ENCODE measurements around the gene ADGRB2. TPM values are rescaled to one million over a fixed set of nuclear protein-coding genes. Genes with fewer than 3 reads are reported as not detected.
"Not testable (repeated sequence)": the region's sequence is repeated elsewhere in the genome, so short reads cannot be mapped to it uniquely, and the experiment has no call there.

ADGRB2 gene
- total RNA-seq, 2 experiments from 2014 or later = 1.6 to 1.7 TPM

- intact Hi-C loops (cut with micrococcal nuclease) = loop anchor here (10.0 kb wide), 1 partner anchor 143 kb away; no protein-coding TSS in a partner anchor
- Mint-ChIP-seq H3K4me1 (ENCODE audit: low read depth) (peaks cover 28% of the 10 kb centered on the region), H3K36me3 (no peaks in the 10 kb centered on the region), H3K4me3 (no peak overlapping the region), H3K27me3 (peaks cover 33% of the 10 kb centered on the region), H3K9me3 (no peaks in the 10 kb centered on the region), H3K27ac (no peak overlapping the region)
- POLR2A ChIA-PET = no interaction called here
- CTCF ChIA-PET = interaction anchor here (0.7 to 1.6 kb wide), 4 partner anchors 38 to 81 kb away, joined by 3 to 5 read pairs (median 4); no protein-coding TSS in a partner anchor
- peak; percentile 45 for DNase-seq
Observed at GRCh38 chr1:31707711-31708110, 56.4 kb downstream of the ADGRB2 start.

GRCh38 chr1:31707059-31707600 lies 57.0 kb downstream of the ADGRB2 start:
- H3K9me3 Mint-ChIP-seq, H3K36me3 Mint-ChIP-seq, DNase-seq, POLR2A ChIA-PET, H3K27ac Mint-ChIP-seq, H3K4me3 Mint-ChIP-seq: not testable (repeated sequence)
- peaks cover 28% of the 10 kb centered on the region for H3K4me1 Mint-ChIP-seq (ENCODE audit: low read depth)
- CTCF ChIA-PET = interaction anchor here (0.7 to 1.6 kb wide), 4 partner anchors 38 to 82 kb away, joined by 3 to 5 read pairs (median 4); no protein-coding TSS in a partner anchor
- intact Hi-C loops (cut with micrococcal nuclease) = loop anchor here (10.0 kb wide), 1 partner anchor 142 kb away; no protein-coding TSS in a partner anchor
- H3K27me3 Mint-ChIP-seq = peaks cover 32% of the 10 kb centered on the region

DNA sequence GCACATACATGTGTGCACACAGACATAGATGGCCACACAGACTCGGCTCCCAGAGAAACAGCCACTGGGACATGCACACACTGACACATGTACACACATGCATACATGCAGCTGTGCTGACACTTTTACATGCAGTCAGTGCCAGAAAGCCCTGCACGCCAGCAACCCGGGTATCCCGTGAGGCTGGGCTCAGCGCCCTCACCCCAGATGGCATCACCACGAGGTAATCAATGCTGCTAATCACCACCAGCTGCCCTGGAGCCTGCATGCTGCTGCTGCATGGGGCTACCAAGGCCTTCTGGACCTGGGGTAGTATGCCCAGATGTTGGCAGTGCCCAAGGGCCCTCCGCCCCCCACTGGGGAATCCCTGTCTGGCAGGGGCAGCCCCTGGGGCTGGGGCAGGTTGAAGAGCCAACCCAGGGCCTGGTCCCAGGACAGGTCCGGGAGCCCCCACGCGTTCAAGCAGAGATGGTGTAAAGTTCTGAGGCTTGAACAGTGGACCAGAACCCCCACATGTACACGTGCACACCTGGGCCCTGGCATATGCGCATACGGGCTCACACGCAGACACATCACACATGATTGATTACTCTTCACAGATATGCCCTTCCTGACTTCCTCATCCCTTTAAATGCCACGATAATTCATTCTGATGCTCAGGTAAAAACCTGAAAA lies 57.6 kb downstream of the ADGRB2 start:
- Mint-ChIP-seq H3K27me3 (peaks cover 30% of the 10 kb centered on the region), H3K4me1 (ENCODE audit: low read depth) (peaks cover 28% of the 10 kb centered on the region), H3K27ac (no peak overlapping the region), H3K4me3 (no peak overlapping the region), H3K9me3 (no peaks in the 10 kb centered on the region), H3K36me3 (no peaks in the 10 kb centered on the region)
- intact Hi-C loops (cut with micrococcal nuclease) = loop anchor here (10.0 kb wide), 1 partner anchor 142 kb away; no protein-coding TSS in a partner anchor
- ChIA-PET CTCF (interaction anchor here (1.0 to 1.6 kb wide), 3 partner anchors 8 to 42 kb away, joined by 4 to 5 read pairs (median 4); no protein-coding TSS in a partner anchor), POLR2A (no interaction called here)
- no peak for DNase-seq

- POLR2A ChIA-PET = interaction anchor here (1.0 kb wide), 1 partner anchor 10 kb away, joined by 3 read pairs; no protein-coding TSS in a partner anchor
- H3K36me3 Mint-ChIP-seq = no peaks in the 10 kb centered on the region
- intact Hi-C loops (cut with micrococcal nuclease) = loop anchor here (1.0 to 10.0 kb wide), 3 partner anchors 42 to 140 kb away; no protein-coding TSS in a partner anchor
Observed at GRCh38 chr1:31705080-31705866, 58.9 kb downstream of the ADGRB2 start.

GRCh38 chr1:31704271-31705079 lies 59.7 kb downstream of the ADGRB2 start:
- H3K4me3 Mint-ChIP-seq = peak overlapping the region; percentile 17
- peaks cover 30% of the 10 kb centered on the region for H3K27me3 Mint-ChIP-seq
- ChIA-PET CTCF (interaction anchor here (0.8 to 5.5 kb wide), 9 partner anchors 10 to 141 kb away, joined by 3 to 26 read pairs (median 3); no protein-coding TSS in a partner anchor), POLR2A (interaction anchor here (1.0 kb wide), 1 partner anchor 11 kb away, joined by 3 read pairs; no protein-coding TSS in a partner anchor)
- peaks cover 43% of the 10 kb centered on the region for H3K4me1 Mint-ChIP-seq (ENCODE audit: low read depth)
- DNase-seq = no peak
- intact Hi-C loops (cut with micrococcal nuclease) = loop anchor here (1.0 to 10.0 kb wide), 3 partner anchors 41 to 140 kb away; no protein-coding TSS in a partner anchor
- H3K9me3 Mint-ChIP-seq = no peaks in the 10 kb centered on the region
- H3K36me3 Mint-ChIP-seq = no peaks in the 10 kb centered on the region
- H3K27ac Mint-ChIP-seq = no peak overlapping the region

More at GRCh38 chr1:31705080-31705866, 58.9 kb downstream of the ADGRB2 start:
- Mint-ChIP-seq H3K4me3 (peak overlapping the region; percentile 17), H3K27ac (no peak overlapping the region), H3K9me3 (no peaks in the 10 kb centered on the region), H3K4me1 (ENCODE audit: low read depth) (peaks cover 37% of the 10 kb centered on the region), H3K27me3 (peaks cover 30% of the 10 kb centered on the region)
- CTCF ChIA-PET = interaction anchor here (0.7 to 5.5 kb wide), 9 partner anchors 9 to 142 kb away, joined by 3 to 26 read pairs (median 4); no protein-coding TSS in a partner anchor
- peak; percentile 88 for DNase-seq

- DNase-seq = no peak
- peaks cover 26% of the 10 kb centered on the region for H3K27me3 Mint-ChIP-seq
- no peak within 1 kb of the TSS for H3K27ac Mint-ChIP-seq
- intact Hi-C loops (cut with micrococcal nuclease) = loop anchor here (2.0 to 10.0 kb wide), 2 partner anchors 85 to 139 kb away; no protein-coding TSS in a partner anchor
- no peaks in the 10 kb centered on the region for H3K9me3 Mint-ChIP-seq
- H3K4me1 Mint-ChIP-seq (ENCODE audit: low read depth) = peaks cover 47% of the 10 kb centered on the region
- ChIA-PET POLR2A (no interaction called here), CTCF (interaction anchor here (0.8 to 5.5 kb wide), 5 partner anchors 14 to 140 kb away, joined by 3 to 26 read pairs (median 3); no protein-coding TSS in a partner anchor)
- H3K4me3 Mint-ChIP-seq = peak within 1 kb of the TSS; percentile 17
- H3K36me3 Mint-ChIP-seq = no peaks in the 10 kb centered on the region
Observed at GRCh38 chr1:31703431-31704270, 60.5 kb downstream of the ADGRB2 start, which contains the start of gene COL16A1. TSS of gene COL16A1 (minus strand) at chr1:31704017. CDS start at chr1:31702193, 1,824 bp downstream.

DNA sequence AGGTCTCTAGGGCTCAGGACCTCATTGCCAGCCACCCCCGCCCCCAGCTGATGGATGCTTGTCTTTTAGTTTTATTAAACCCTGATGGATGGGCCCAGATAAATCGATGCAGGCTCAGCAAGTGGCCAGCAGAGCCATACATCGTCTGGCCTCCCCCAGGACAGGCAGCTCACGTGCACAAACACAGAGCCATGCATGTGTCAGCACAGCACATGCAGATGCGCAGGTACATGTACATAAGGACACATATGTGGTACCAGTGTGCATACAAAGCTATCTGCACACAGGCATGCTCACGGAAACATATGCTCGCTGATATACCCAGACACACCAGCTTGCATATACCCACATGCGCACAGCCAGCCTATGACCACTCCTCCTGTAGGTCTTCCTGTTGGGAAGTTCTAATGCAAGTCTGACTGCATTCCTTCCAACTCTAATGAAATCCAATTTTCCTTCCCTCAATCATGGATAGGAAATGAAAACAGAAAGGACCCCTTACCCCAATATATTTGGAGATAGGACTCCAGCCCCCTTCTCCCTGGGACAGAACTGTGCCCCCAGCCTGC lies 61.2 kb downstream of the ADGRB2 start:
- Mint-ChIP-seq H3K4me1 (ENCODE audit: low read depth) (peaks cover 47% of the 10 kb centered on the region), H3K4me3 (no peak overlapping the region), H3K9me3 (no peaks in the 10 kb centered on the region), H3K36me3 (no peaks in the 10 kb centered on the region), H3K27me3 (peaks cover 23% of the 10 kb centered on the region), H3K27ac (no peak overlapping the region)
- ChIA-PET POLR2A (no interaction called here), CTCF (interaction anchor here (1.5 to 5.5 kb wide), 4 partner anchors 14 to 139 kb away, joined by 3 to 26 read pairs (median 13); no protein-coding TSS in a partner anchor)
- DNase-seq = no peak
- intact Hi-C loops (cut with micrococcal nuclease) = loop anchor here (10.0 kb wide), 1 partner anchor 138 kb away; no protein-coding TSS in a partner anchor

- no peaks in the 10 kb centered on the region for H3K9me3 Mint-ChIP-seq
- intact Hi-C loops (cut with micrococcal nuclease) = loop anchor here (10.0 kb wide), 1 partner anchor 136 kb away; no protein-coding TSS in a partner anchor
- peaks cover 20% of the 10 kb centered on the region for H3K27me3 Mint-ChIP-seq
- no peak overlapping the region for H3K27ac Mint-ChIP-seq
- CTCF ChIA-PET = interaction anchor here (1.2 to 5.5 kb wide), 3 partner anchors 16 to 88 kb away, joined by 3 to 26 read pairs (median 7); no protein-coding TSS in a partner anchor
- H3K4me1 Mint-ChIP-seq (ENCODE audit: low read depth) = peaks cover 41% of the 10 kb centered on the region
- H3K4me3 Mint-ChIP-seq = no peak overlapping the region
- POLR2A ChIA-PET = no interaction called here
- DNase-seq = peak; percentile 55
- no peaks in the 10 kb centered on the region for H3K36me3 Mint-ChIP-seq
Observed at GRCh38 chr1:31701091-31701736, 62.9 kb downstream of the ADGRB2 start.

GRCh38 chr1:31700468-31701090 lies 63.6 kb downstream of the ADGRB2 start:
- Mint-ChIP-seq H3K4me1 (ENCODE audit: low read depth) (peaks cover 36% of the 10 kb centered on the region), H3K9me3 (no peaks in the 10 kb centered on the region), H3K27ac (no peak overlapping the region), H3K27me3 (peaks cover 16% of the 10 kb centered on the region), H3K4me3 (no peak overlapping the region), H3K36me3 (no peaks in the 10 kb centered on the region)
- DNase-seq = no peak
- ChIA-PET CTCF (interaction anchor here (1.2 to 5.5 kb wide), 3 partner anchors 11 to 89 kb away, joined by 3 to 26 read pairs (median 7); no protein-coding TSS in a partner anchor), POLR2A (no interaction called here)
- intact Hi-C loops (cut with micrococcal nuclease) = loop anchor here (10.0 kb wide), 1 partner anchor 136 kb away; no protein-coding TSS in a partner anchor

Measured in activated CD4-positive, alpha-beta memory T cell treated with anti-CD3 and anti-CD28 coated beads for 36 hours (primary cell).